ENCODE results near the gene TRPM7.

DNA sequence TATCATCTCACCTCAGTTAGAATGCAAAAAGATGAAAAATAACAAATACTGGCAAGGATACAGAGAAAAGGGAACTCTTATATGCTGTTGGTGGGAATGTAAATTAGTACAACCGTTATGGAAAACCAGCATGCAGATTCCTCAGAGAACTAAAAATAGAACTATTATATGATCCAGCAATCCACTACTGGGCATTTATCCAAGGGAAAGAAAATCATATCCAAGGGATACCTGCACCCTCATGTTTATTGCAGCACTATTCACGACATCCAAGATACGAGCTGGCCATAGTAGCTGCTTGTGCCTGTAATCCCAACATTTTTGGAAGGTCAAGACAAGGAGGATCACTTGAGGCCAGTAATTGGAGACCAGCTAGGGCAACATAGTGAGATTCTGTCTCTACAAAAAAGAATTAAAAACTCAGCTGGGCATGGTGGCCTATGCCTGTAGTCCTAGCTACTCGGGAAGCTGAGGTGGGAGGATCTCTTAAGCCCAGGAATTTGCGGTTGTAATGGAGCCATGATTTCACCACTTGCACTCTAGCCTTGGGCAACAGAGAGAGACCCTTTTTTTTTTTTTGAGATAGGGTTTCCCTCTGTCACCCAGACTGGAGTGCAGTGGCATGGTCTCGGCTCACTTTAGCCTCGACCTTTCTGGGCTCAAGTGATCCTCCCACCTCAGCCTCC is 166.7 kb downstream of the TRPM7 start:
- TF ChIP-seq, protein P1, sequence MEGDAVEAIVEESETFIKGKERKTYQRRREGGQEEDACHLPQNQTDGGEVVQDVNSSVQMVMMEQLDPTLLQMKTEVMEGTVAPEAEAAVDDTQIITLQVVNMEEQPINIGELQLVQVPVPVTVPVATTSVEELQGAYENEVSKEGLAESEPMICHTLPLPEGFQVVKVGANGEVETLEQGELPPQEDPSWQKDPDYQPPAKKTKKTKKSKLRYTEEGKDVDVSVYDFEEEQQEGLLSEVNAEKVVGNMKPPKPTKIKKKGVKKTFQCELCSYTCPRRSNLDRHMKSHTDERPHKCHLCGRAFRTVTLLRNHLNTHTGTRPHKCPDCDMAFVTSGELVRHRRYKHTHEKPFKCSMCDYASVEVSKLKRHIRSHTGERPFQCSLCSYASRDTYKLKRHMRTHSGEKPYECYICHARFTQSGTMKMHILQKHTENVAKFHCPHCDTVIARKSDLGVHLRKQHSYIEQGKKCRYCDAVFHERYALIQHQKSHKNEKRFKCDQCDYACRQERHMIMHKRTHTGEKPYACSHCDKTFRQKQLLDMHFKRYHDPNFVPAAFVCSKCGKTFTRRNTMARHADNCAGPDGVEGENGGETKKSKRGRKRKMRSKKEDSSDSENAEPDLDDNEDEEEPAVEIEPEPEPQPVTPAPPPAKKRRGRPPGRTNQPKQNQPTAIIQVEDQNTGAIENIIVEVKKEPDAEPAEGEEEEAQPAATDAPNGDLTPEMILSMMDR (IDR thresholded peaks at IDR 0.05): no peak
- TF ChIP-seq, protein P2, sequence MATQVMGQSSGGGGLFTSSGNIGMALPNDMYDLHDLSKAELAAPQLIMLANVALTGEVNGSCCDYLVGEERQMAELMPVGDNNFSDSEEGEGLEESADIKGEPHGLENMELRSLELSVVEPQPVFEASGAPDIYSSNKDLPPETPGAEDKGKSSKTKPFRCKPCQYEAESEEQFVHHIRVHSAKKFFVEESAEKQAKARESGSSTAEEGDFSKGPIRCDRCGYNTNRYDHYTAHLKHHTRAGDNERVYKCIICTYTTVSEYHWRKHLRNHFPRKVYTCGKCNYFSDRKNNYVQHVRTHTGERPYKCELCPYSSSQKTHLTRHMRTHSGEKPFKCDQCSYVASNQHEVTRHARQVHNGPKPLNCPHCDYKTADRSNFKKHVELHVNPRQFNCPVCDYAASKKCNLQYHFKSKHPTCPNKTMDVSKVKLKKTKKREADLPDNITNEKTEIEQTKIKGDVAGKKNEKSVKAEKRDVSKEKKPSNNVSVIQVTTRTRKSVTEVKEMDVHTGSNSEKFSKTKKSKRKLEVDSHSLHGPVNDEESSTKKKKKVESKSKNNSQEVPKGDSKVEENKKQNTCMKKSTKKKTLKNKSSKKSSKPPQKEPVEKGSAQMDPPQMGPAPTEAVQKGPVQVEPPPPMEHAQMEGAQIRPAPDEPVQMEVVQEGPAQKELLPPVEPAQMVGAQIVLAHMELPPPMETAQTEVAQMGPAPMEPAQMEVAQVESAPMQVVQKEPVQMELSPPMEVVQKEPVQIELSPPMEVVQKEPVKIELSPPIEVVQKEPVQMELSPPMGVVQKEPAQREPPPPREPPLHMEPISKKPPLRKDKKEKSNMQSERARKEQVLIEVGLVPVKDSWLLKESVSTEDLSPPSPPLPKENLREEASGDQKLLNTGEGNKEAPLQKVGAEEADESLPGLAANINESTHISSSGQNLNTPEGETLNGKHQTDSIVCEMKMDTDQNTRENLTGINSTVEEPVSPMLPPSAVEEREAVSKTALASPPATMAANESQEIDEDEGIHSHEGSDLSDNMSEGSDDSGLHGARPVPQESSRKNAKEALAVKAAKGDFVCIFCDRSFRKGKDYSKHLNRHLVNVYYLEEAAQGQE (IDR thresholded peaks at IDR 0.05): no peak
- TF ChIP-seq MYC (IDR thresholded peaks at IDR 0.05; ENCODE audit: borderline replicate concordance, low read length) (no peak), CBX2 (IDR thresholded peaks at IDR 0.05; ENCODE audit: borderline replicate concordance, low read depth) (no peak), RAD21 (conservative IDR thresholded peaks at IDR 0.05 in 1 of 2, IDR thresholded peaks at IDR 0.05 in 1 of 2) (no peak), POLR2A (IDR thresholded peaks at IDR 0.05; ENCODE audit: low read length) (no peak), BHLHE40 (IDR thresholded peaks at IDR 0.05; ENCODE audit: low read depth, low read length) (no peak), EP300 (IDR thresholded peaks at IDR 0.05) (no peak), MAZ (IDR thresholded peaks at IDR 0.05; ENCODE audit: borderline replicate concordance, low read depth, low read length) (no peak), NPAS2 (CRISPR knock-in tag; IDR thresholded peaks at IDR 0.05; ENCODE audit: borderline replicate concordance) (no peak), KDM1A (IDR thresholded peaks at IDR 0.05; ENCODE audit: low read depth) (no peak), POLR2AphosphoS2 (conservative IDR thresholded peaks at IDR 0.05; ENCODE audit: low read length) (no peak), MAFK (IDR thresholded peaks at IDR 0.05; ENCODE audit: partially characterized antibody) (no peak)
- TF ChIP-seq, protein P3, sequence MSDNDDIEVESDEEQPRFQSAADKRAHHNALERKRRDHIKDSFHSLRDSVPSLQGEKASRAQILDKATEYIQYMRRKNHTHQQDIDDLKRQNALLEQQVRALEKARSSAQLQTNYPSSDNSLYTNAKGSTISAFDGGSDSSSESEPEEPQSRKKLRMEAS (IDR thresholded peaks at IDR 0.05): no peak

Measured in A549 (cell line).